Hematopoietic multipotent progenitor cell treated with erythropoietin and hydrocortisone succinate and interleukin-3 and kit ligand, for 8 days (in vitro differentiated cells): ENCODE measurements around the gene RNASE12.
"Not testable (repeated sequence)": the region's sequence is repeated elsewhere in the genome, so short reads cannot be mapped to it uniquely, and the experiment has no call there.

Experiments
- DNase-seq: peaks from one replicate; pipeline ENCODE4 v3.0.0-alpha.2; 2015

RNASE12 gene

DNA sequence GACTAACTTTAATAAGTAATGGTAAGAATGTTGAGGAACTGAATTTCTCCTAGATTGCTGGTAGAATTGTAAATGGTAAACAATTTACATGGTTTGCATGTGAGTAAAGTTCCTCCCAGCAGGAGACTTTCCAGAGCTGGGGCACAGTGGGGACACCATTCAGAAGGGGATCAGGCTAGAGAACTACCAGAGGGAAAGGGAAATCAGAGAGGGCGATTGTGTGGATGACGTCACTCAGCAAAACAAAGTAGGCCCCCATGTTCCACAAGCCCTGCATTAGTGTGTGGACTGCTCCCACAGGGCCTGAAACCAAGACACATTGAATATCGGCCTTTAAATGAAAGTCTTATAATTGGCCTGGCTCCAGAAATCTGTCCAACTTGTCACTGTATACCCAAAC lies 12.9 kb downstream of the RNASE12 start:
- DNase-seq = no peak

DNA sequence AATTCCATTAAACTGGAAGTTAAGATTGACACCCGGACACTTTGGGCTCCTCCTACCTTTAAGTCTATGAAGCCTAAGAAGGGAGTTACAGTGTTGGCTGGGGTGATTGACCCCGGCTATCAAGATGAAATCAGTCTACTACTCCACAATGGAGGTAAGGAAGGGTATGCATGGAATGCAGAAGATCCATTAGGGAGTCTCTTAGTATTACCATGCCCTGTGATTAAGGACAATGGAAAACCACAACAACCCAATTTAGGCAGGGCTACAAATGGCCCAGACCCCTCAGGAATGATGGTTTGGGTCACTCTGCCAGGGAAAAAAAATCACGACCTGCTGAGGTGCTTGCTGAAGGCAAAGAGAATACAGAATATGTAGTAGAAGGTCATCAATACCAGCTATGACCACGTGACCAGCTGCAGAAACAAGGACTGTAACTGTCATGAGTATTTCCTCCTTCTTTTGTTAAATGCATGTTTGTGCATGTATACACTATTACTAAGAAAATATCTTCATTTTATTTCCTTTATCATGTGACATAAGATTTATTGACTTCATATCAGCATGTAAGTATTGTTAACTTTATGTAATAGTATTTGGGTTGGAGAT lies 18.7 kb downstream of the RNASE12 start:
- DNase-seq = not testable (repeated sequence)

DNA sequence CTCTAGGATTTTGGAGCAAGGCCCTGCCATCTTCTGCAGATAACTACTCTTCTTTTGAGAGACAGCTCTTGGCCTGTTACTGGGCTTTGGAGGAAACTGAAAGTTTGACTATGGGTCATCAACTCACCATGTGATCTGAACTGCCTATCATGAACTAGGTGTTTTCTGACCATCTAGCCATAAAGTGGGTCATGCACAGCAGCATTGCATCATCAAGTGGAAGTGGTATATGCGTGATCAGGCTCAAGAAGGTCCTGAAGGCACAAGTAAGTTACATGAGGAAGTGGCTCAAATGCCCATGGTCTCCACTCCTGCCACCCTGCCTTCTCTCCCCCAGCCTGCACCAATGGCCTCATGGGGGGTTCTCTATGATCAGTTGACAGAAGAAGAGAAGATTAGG lies 20.5 kb downstream of the RNASE12 start:
- DNase-seq = not testable (repeated sequence)

DNA sequence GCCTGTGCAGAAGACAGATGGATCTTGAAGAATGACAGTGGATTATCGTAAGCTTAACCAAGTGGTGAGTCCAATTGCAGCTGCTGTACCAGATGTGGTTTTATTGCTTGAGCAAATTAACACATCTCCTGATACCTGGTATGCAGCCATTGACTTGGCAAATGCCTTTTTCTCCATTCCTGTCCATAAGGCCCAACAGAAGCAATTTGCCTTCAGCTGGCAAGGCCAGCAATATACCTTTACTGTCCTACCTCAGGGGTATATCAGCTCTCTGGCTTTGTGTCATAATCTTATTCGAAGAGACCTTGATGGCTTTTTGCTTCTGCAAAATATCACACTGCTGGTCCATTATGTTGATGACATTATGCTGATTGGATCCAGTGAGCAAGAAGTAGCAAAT lies 21.3 kb downstream of the RNASE12 start:
- not testable (repeated sequence) for DNase-seq

DNA sequence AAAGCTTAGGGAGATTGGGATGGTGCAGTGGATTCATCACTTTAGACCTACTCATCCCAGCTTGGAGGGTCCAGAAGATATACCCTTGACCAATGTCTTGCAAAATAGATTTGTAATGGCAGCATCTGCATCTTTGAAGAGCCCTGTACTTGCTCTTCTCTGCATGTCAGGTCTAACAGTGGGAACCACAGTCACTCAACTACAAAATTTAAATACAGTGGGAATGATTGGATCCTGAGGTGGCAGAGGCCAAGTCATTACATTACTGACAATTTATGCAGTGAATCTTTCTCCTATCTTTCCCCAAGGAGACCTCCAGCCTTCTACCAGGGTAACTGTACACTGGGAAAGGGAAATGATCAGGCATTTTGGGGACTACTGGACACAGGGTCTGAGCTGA lies 22.1 kb downstream of the RNASE12 start:
- DNase-seq = no peak

DNA sequence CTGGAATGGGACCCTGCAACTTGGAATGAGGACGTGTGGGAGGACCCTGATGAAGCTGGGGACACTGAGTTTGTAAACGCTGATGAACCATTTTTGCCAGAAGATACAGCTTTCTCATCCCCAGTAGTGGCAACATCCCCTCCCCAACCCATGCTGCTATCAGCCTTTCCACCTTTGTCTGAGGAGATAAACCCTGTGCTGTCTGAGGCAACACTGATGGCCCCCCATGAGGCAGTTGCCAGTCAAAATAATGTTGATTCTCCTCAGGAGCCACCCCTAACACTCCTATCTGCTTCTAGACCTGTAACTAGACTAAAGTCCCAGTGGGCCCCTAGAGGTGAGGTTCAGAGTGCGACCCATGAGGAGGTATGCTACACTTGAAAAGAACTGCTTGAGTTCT lies 22.8 kb downstream of the RNASE12 start:
- peak; percentile 35 for DNase-seq

DNA sequence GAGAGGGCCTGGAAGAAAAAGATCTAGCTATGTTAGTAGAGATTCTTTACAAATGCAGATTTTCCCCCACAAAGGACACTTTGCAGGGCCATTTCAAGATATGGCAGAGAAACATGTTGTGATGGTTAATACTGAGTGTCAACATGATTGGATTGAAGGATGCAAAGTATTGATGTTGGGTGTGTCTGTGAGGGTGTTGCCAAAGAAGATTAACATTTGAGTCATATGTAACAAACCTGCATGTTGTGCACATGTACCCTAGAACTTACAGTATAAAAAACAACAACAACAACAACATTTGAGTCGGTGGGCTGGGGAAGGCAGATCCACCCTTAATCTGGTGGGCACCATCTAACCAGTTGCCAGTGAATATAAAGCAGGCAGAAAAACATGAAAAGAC lies 24.0 kb downstream of the RNASE12 start:
- DNase-seq = not testable (repeated sequence)

DNA sequence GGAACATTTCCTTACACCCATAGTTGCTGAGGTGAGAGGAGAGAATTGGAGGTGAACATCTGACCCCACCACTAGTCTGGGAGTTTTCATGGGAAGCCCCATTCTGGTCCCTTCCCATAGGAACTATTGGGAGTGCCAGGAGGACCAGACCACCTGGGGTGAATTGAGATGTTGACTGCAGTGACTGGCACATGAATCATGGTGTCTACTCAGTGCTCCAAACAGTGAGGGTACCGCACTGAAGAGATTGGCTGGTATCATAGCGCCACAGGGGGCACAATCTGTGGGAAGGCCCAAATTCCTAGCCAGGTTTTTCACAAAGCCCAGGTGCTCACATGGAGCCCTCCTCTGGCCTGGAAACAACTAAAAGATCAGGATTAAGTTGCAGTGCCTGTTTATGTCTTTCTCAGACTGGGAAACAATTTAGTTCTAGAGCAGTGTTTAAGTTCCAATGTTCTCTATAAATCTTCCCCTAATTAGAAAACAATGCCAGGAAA lies 26.6 kb downstream of the RNASE12 start:
- no peak for DNase-seq

DNA sequence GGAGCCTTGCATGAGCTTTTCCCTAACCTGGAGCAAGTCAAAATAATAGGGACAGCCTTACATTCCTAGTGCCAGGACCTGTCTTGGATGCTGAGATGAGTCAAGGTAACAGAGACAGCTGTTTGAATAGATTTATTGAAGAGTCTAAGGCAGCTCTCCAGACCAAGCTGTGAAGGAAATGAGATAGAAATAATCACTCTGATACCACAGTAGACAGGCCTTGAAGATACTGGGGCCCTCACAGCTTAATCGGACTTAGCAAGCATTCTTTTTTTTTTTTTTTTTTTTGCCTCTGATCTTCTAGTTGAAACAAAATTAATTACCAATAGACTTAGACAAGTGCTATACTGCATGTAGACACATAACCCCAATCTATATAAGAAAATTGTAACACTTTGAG lies 27.2 kb downstream of the RNASE12 start:
- DNase-seq = peak; percentile 52

DNA sequence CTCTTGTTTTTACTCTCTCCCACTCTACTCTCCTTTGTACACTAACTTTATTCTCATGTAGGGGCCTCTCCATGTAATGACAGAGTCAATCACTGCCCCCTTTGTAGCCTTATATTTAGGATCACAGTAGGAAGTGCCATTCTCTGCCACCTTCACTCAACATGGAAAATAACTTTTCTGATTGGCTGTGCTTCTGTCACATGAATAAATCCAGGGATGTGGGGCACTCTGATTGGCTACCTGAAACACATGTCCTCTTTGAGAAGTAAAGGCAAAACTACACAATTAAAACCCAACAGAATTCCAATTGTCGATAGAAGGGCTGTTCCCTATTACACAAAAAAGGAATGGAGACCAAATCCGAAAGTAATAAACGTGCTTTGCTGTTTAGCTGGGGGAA lies 30.2 kb downstream of the RNASE12 start, which contains the start of gene RNASE9:
Gene RNASE9 (minus strand): TSS at position 87 of the 400 bp plus-strand sequence.
- DNase-seq = no peak

DNA sequence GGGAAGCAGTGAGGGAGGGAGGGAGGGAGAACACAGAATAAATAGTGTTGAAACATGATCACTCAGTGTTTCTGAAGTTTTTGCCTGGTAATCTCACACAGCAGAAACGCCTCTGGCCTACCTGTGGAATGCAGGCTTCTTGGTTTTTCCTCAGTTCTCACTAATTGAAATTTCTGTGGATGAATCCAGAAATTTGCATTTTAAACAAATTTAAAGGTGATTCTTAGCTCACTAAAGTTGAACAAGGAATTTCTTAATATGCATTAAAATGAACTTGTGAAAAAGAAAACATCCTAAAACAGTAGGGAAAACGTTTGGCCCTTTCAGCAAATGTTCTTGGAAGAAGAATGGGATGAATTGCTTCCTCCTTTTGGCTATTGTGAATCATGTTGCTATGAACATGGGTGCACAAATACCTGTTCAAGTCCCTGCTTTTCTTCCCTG lies 31.7 kb downstream of the RNASE12 start:
- no peak for DNase-seq

DNA sequence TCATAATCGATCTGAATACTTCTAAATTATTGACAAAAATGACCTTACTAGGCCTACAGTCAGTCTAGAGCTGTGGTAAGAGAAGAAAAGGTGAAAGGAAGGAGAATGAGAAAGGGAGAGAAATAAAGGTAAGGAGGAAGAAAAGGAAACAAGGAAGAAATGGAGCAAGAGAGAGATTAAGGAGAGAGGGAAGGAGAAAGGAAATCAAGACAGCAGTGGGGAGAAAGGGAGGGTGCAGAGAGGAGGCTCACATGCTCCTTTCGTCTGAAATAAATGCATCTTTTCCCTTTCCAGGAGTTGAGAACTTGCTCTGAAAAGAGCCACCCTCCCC lies 34.0 kb downstream of the RNASE12 start:
- DNase-seq = no peak

DNA sequence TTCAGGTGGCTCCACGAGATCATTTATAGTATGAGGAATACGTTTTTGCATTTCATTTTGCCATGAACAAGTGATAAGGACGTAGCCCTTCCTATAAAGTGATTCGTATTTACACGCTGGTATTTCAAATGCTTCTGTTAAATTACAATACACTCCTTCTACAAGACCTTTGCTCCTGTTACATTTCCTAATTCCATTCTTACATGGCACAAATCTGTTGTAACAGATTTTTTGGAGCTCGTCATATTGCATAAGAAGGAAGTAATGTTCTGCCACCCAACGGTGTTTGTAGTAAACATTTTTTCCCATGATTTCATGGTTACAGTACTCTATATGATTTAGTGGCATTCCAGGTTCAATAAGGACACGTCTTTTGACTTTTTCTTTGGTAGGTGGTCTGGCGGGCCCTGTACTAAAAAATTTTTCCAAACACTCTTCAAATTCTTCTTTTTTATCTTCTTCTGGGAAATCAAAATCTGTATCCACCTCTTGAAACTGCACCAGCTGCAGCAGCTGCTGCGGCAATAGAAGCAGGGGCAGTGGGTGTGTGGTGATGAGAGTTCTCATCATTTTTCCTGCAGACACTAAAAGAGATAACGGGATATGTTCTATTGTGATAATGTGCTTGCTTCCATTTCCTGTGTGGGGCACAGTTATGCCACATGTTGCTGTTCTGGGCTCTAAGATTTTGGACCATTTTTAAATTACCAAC lies 34.5 kb downstream of the RNASE12 start:
- DNase-seq = peak; percentile 69

DNA sequence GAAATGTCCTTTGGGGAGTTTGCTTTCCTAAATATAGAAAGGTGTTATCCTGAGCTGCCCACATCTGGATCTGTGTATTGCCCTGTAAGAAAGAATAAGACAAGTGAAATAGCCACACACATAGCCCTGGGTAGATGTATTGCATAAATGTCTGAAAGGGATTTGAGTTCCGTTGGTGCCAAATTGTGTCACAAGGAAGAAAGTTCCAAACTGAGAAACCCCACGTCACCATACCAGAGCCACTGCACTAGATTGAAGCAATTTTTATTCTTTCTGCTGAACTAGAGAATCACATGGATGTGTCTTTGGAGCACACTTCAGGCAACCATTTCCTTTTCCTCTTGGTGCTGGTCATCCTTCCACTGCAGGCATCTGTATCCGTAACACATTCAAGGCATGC lies 35.3 kb downstream of the RNASE12 start:
- no peak for DNase-seq

DNA sequence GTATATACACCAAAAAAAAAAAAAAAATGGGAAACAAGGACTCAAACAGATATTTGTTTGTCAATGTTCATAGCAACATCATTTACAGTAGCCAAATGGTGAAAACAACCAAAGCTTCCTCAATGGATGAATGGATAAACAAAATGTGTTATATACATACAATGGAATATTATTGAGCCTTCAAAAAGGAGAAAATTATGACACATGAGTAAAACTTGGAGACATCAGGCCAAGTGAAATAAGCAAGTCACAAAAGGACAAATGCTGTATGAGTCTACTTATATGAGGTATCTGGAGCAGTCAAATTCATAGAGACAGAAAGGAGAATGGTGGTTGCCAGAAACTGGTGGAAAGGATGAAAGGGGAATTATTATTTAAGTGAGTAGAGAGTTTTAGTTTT lies 38.2 kb downstream of the RNASE12 start:
- DNase-seq = no peak

DNA sequence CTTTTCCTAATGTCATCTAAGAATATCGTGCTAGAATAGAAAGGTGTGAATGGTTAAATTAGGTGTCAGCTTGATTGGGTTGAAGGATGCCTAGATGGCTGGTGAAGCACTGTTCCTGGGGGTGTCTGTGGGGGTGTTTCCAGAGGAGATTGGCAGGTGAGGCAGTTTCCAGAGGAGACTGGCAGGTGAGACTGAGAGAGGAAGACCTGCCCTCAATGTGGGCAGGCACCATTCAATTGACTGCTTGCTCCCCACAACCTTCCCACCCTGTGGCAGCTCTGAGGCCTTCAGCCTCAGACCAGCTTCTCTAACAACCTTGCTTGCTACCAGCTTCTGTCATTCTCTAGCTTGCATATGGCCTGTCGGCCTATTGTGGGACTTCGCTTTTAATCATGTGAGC lies 39.6 kb downstream of the RNASE12 start:
- no peak for DNase-seq

DNA sequence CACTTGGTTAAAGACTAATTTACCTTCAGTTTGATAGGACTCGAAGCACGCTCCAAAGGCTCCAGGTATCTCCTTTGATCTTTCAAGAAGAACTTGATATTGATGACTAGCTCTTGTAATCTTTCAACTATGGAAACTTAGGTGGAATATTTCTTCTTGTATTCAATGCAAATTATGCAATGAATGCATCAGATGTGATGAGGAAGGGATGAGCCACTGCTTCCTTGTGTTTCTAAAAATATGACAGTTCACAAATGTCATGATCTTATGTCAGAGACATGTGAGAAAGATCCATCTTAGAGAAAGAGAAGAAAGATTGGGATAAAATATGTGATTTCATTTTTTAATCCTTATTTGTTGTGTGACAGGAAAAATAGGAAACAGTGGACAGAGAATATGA lies 40.2 kb downstream of the RNASE12 start:
- DNase-seq = no peak

DNA sequence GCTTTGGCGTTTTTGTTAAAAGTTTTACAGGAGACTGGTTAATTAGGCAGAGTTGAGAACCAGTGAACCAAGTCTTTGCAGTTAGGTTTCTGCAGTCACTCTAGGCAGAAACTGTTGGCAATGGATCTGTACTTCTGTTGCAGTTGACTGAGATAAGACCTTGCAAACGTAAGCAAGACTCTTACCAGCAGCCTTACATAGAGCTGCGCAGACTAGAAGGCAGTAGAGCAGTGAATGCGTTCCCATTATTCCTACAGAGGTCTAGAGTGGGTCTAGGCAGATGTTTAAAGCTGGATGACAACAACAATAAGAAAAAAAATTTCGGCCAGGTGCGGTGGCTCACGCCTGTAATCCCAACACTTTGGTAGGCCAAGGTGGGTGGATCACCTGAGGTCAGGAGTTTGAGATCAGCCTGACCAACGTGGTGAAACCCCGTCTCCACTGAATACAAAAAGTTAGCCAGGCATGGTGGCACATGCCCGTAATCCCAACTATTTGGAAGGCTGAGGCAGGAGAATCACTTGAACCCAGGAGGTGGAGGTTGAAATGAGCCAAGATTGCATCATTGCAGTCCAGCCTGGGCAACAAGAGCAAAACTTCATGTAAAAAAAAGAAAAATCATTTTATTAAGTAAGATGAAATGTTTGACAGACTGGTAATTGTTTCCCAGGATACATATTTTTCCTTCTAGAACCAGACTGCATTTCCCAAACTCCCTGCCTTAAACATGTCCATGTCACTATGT lies 42.6 kb downstream of the RNASE12 start:
- DNase-seq = no peak

DNA sequence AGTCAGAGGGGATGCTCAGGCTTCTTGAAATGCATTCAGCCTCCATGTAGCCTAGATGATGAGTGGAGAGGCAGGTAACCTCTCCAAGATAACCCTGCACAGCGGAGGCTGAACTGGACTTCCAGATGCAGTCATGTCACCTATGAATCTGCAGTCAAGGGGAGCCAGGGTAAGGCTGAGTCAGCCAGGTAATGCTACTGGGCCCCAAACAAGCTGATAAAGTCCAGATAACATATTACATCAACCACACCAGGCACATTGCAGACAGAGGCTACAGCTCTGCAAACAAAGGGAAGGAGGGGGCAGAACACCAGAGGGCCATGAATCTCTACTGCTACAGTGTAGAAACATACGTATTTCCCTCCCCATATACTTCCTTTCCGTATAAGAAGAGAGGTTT lies 44.3 kb downstream of the RNASE12 start:
- no peak for DNase-seq
